ENCODE data around the gene VWA8.

The VWA8 gene

DNA sequence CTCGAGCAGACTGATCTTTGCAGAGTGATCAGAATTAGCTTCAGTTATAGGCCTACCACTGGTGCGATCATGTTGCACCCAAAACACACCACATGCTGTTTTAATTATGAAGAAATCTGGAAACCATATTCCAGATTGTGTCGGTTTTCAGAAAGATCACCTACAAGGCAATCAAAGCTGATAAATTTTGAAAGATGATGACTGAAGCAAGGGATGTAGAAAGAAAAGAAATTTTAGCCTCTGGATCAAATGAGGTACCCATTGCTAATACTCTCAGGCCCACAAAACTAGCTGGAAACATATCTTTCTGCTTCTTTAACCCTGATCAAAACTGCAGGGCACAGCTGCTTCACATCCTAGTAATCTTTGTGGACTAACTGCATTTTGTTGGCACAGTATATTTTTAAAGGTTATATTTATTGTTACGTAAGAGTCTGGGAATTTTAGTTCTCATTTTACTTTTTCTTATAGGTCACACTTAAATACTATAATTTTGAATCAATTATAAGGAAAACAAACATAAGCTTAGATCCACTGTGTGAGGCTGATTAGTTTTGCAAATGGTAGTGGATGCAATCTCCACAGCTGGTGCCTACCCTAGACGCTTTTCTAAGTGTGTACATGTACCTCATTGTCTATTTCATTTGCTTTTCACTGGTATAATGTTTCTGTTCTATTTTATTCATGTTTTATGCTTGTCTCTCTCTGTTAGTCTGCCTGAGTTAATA, 352.6 kb downstream of the VWA8 start:
- H3K9me2 ChIP-seq (replicated peaks; ENCODE audit: insufficient read depth, low read length): no peaks in the 10 kb centered on the region
- no peaks in the 10 kb centered on the region for H3F3A ChIP-seq (ENCODE audit: insufficient read depth, low read length)
- H3K4me1 ChIP-seq (ENCODE audit: low read length): no peaks in the 10 kb centered on the region
- no peak overlapping the region for H2AFZ ChIP-seq (ENCODE audit: low read length)
- no peak overlapping the region for H3K4me3 ChIP-seq (ENCODE audit: low read length)
- no peak for DNase-seq
- no peaks in the 10 kb centered on the region for H4K20me1 ChIP-seq (ENCODE audit: insufficient read depth, low read length)
- no peak overlapping the region for H3K27ac ChIP-seq (ENCODE audit: low read length)
- no peak overlapping the region for H3K4me2 ChIP-seq (ENCODE audit: low read depth, low read length)
- no peaks in the 10 kb centered on the region for H3K79me2 ChIP-seq (ENCODE audit: low read length)
- H3K9me3 ChIP-seq (replicated peaks; ENCODE audit: insufficient read depth, low read length): no peaks in the 10 kb centered on the region
- no peaks in the 10 kb centered on the region for H3K36me3 ChIP-seq (replicated peaks; ENCODE audit: insufficient read depth, low read length)
- H3K9ac ChIP-seq (ENCODE audit: low read length): no peak overlapping the region
- TF ChIP-seq EZH2 (optimal IDR thresholded peaks at IDR 0.05; ENCODE audit: low read depth, low read length) (no peak), EZH2phosphoT487 (IDR thresholded peaks at IDR 0.05; ENCODE audit: low read length) (no peak)
- TF ChIP-seq, protein P1, sequence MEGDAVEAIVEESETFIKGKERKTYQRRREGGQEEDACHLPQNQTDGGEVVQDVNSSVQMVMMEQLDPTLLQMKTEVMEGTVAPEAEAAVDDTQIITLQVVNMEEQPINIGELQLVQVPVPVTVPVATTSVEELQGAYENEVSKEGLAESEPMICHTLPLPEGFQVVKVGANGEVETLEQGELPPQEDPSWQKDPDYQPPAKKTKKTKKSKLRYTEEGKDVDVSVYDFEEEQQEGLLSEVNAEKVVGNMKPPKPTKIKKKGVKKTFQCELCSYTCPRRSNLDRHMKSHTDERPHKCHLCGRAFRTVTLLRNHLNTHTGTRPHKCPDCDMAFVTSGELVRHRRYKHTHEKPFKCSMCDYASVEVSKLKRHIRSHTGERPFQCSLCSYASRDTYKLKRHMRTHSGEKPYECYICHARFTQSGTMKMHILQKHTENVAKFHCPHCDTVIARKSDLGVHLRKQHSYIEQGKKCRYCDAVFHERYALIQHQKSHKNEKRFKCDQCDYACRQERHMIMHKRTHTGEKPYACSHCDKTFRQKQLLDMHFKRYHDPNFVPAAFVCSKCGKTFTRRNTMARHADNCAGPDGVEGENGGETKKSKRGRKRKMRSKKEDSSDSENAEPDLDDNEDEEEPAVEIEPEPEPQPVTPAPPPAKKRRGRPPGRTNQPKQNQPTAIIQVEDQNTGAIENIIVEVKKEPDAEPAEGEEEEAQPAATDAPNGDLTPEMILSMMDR (IDR thresholded peaks at IDR 0.05; ENCODE audit: low read length): no peak
- H3K27me3 ChIP-seq (replicated peaks; ENCODE audit: insufficient read depth, low read length): no peaks in the 10 kb centered on the region

- Histone ChIP-seq H4K20me1 (ENCODE audit: insufficient read depth, low read length) (no peaks in the 10 kb centered on the region), H3K4me3 (ENCODE audit: low read length) (no peak overlapping the region), H2AFZ (ENCODE audit: low read length) (no peak overlapping the region), H3K27me3 (replicated peaks; ENCODE audit: insufficient read depth, low read length) (no peaks in the 10 kb centered on the region), H3K36me3 (replicated peaks; ENCODE audit: insufficient read depth, low read length) (no peaks in the 10 kb centered on the region), H3K9me3 (replicated peaks; ENCODE audit: insufficient read depth, low read length) (no peaks in the 10 kb centered on the region), H3K4me2 (ENCODE audit: low read depth, low read length) (no peak overlapping the region), H3K4me1 (ENCODE audit: low read length) (no peaks in the 10 kb centered on the region), H3K9me2 (replicated peaks; ENCODE audit: insufficient read depth, low read length) (no peaks in the 10 kb centered on the region), H3F3A (ENCODE audit: insufficient read depth, low read length) (no peaks in the 10 kb centered on the region), H3K27ac (ENCODE audit: low read length) (no peak overlapping the region), H3K9ac (ENCODE audit: low read length) (no peak overlapping the region), H3K79me2 (ENCODE audit: low read length) (no peaks in the 10 kb centered on the region)
- DNase-seq: no peak
- TF ChIP-seq, protein P1 (IDR thresholded peaks at IDR 0.05; ENCODE audit: low read length): no peak
- no peak for TF ChIP-seq EZH2 (optimal IDR thresholded peaks at IDR 0.05; ENCODE audit: low read depth, low read length)
Measured at GRCh38 chr13:41606646-41607045, 354.3 kb downstream of the VWA8 start.

- Histone ChIP-seq H3K4me3 (ENCODE audit: low read length) (no peak overlapping the region), H3F3A (ENCODE audit: insufficient read depth, low read length) (no peaks in the 10 kb centered on the region), H4K20me1 (ENCODE audit: insufficient read depth, low read length) (no peaks in the 10 kb centered on the region), H3K9ac (ENCODE audit: low read length) (no peak overlapping the region), H3K9me3 (replicated peaks; ENCODE audit: insufficient read depth, low read length) (no peaks in the 10 kb centered on the region), H3K36me3 (replicated peaks; ENCODE audit: insufficient read depth, low read length) (no peaks in the 10 kb centered on the region), H2AFZ (ENCODE audit: low read length) (no peak overlapping the region), H3K79me2 (ENCODE audit: low read length) (no peaks in the 10 kb centered on the region), H3K9me2 (replicated peaks; ENCODE audit: insufficient read depth, low read length) (no peaks in the 10 kb centered on the region), H3K4me2 (ENCODE audit: low read depth, low read length) (no peak overlapping the region), H3K27me3 (replicated peaks; ENCODE audit: insufficient read depth, low read length) (no peaks in the 10 kb centered on the region), H3K27ac (ENCODE audit: low read length) (no peak overlapping the region), H3K4me1 (ENCODE audit: low read length) (no peaks in the 10 kb centered on the region)
- TF ChIP-seq EZH2phosphoT487 (IDR thresholded peaks at IDR 0.05; ENCODE audit: low read length) (no peak), EZH2 (optimal IDR thresholded peaks at IDR 0.05; ENCODE audit: low read depth, low read length) (no peak)
- TF ChIP-seq, protein P1 (IDR thresholded peaks at IDR 0.05; ENCODE audit: low read length): no peak
- no peak for DNase-seq
Measured at GRCh38 chr13:41605319-41606285, 355.3 kb downstream of the VWA8 start.
